GM19438 (cell line): ENCODE results near the gene RADIL.

Experiments
- ATAC-seq: cut with Tn5 transposase; IDR thresholded peaks from one replicate; pipeline ENCODE4 v1.9.1; 2021; ENCODE audit warnings: low read depth; ENCODE audit not compliant: unreplicated experiment

Gene RADIL

DNA sequence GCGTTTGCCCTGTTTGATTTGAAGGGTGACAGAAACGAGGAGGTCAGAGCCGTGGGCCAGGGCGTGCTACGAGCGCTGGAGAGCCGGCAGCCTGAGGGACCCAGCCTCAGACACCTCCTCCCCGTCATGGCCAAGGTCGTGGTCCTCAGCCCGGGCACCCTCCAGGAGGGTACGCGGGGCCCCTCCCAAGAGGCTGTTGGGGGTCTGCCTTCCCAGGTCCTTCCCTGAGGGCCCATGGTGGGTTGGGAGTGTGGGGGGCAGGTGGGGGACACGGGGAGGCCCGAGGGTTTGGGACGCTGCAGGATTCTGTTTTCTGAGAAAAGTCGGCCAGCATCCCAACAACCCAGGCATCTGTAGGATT lies 100.2 kb downstream of the RADIL start:
- ATAC-seq, result no peak

DNA sequence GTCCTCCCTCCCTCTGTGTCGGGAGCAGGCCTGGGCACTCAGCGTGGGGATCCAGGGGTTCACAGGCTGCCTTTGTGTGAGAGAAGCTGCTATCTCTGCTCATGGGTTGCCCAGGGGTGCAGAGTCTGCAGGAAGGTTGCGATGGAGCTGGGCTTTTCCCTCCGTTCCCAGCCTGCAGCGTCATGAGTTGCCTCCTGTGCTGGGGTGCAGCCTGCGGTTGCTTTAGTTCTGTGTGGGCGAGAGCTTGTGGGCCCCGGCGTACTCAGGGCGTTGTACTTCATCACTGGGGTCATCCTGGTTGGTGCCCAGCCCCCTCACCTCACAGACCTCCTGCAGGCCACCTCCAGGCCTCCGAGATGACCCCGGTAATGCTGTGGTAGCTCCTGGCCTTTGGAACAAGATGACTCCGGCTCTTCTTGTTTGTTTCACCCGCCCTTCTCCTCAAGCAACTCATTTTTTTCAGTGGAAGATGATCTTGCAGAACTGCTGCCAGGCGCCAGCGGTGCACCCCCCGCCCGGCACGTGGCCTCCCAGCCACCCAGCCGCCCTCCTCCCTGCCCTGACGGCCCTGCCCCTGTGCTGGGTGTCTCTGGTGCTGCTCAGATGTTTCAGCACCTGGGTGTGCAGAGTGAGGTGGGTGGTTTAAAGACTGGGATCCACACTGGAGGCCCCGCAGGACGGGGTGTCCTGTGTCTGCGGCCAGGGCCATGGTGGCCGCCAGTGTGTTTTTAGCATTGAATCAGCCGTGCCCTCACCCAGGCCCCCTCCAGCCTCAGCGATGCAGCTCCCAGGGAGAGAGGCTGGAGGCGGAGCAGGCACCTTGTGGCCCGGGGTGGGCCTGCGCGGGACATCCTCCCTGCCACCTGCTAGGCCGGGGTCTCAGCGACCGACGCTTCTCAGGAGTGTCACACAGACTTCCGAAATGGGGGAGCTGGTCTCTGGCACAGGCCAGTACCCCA lies 100.9 kb downstream of the RADIL start:
- ATAC-seq, result no peak

DNA sequence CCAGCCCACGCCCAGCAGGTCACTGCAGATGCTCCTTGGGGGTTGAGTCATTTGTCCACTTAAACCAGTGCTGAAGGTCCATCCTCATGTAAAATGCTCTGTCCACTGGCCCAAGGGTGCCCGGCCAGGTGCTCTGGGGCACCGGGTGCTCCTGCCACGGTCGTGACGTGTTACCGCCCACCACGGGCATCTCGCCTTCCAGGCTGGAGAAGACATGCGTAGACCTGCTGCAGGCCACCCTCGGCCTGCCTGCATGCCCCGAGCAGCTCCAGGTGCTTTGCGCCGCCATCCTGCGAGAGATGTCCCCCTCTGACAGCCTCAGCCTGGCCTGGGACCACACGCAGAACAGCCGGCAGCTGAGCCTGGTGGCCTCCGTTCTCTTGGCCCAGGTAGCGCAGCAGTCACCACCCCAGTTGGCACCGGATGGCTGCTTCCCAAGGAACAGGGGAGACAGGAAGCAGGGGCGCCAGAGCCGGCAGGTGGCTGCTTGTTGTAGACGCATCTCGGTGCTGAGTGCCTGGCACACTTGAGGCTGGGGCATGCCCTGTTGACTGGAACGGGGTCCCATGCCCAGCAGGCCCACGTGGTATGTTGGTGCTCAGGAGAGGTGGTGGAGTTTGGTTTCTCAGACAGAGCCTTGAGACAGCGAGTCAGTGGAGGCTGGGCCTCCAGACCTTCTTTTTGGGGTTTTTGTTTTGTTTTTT lies 102.0 kb downstream of the RADIL start:
- no peak for ATAC-seq

DNA sequence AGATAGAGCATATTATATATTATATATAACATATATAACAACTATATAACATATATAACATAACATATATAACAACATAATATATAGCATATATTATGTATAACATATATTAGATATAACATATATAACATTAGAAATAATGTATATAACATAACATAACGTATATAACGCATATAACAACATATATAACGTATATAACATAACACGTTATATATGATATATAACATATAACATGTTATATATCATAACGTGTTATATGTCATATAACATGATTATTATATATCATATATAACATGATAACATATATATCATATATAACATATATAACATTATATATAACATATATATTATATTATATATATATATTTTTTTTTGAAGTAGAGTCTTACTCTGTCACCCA lies 104.4 kb downstream of the RADIL start:
- no peak for ATAC-seq

DNA sequence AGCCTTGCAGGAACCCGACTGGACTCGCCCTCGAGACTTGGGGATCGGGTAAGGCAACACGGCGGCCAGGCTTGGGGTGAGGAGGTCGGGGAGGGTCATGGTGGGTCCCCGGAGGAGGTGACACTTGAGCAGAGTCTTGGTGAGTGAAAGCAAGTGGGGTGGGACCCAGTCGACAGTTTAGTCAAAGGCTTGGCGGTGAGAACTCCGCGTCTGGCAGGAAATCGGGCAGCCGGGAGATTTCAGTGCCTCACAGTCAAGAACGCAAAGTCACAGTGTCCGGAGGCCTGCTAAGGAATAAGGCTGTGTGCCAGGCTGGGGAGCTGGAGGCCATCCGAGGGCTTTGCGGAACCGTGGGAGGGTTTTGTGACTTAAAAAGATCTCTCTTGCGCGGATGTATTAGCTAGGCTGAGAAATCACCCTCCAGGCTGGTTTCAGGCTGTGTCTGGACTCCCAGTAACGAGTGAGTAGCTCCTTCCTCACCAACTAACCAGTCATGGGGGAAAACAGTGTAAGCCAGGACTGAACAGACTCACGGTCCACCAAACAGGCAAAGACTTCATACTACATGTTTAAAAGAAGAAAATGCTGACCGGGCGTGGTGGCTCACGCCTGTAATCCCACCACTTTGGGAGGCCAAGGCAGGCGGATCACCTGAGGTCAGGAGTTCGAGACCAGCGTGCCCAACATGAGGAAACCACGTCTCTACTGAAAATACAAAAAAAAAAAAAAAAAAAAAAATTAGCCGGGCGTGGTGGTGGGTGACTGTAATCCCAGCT lies 107.5 kb downstream of the RADIL start:
- peak; percentile 18 for ATAC-seq

DNA sequence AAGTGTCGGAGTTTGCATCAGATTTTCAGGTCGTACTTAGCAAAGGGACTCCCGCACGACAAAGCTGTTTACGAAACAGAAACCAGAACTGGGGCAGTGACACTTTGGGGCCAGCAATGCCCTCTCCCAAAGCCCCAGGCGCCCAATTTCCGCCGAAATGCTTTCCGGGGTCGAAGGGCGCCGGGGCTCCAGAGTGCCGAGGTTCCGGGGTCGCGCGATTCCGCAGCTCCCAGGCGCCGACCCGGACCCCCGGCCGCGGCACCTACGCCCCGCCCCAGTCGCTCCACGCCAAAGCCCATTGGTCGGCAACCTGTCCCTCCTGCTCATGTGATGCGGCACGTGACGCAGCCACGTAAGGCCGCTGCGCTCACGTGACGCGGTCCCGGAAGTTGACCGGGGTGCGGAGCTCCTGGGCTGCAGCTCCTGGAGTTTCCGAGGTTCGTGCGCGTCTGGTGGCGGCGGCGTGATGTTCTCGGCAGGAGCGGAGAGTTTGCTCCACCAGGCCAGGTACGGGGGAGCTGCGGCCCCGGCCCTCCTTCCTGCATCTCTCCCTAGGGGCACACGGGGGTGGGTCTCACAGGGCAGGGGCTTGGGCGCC lies 108.2 kb downstream of the RADIL start, which contains the start of gene AP5Z1:
TSS of gene AP5Z1 (plus strand) at position 374 of the 598 bp plus-strand sequence. CDS start at position 467, 93 bp downstream.
- ATAC-seq, result peak; percentile 88

DNA sequence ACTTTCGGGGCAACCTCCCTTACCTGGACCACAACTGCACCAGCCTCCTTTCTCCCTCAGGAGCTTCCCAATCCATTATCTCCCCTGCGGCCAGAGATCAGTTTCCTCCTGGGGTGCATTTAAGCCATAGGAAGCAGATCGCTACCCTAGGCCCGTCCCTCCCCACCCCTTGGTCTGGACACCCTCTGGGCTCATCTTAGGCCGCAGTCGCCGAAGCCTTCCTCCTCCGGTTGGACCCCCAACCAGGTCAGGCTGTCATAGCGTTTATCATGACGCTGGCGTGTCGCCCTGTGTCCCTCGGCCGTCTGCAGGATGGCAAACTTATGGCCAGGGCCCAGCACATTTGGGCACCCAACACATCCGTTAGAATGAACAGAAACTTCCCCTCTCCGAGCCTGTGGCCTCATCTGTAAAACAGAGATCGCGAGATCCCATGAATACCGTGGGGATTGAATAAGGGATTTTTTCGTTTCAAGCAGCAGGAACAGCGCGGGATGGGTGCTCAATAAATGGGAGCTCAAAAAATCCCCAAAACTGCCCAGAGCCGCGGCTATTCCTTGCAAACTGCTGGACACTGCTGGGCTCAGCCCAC lies 108.8 kb downstream of the RADIL start:
- ATAC-seq, result peak; percentile 26

DNA sequence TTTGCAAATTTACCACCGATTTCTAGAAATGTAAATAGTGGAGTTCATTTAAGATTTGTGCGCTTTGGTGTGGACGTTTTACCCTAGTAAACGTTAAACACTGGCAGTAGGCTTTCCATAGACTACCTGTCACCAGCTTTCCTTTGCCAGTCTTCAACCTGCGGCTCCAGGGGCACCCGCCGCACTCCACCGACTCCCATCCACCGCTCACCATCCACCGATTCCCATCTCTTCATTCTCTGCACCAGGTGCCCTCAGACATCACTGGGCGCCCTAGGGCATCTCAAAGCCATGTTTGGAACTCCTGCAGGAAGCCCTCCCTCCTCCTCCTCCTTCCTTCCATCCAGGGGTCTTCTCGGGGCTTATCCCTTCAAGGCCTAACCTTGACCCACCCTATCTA lies 109.5 kb downstream of the RADIL start:
- ATAC-seq, result no peak

DNA sequence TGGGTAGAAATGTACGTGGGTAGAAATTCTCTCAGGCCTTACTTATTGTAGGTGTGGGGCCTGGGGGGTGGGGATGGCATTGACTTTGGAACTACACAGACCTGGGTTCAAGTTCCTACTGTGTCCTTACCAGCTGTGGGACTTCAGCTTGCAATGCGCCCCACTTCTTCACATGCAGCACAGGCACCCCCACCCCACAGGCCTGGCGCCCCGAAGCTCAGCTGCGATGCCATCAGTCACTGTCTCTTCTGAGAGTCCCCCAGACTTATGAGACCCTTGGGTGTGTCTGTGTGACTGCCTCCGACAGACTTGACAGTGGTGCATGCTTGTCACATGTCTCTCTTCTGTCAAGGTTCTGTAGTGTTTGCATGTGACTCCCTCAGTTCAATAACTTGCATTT lies 111.2 kb downstream of the RADIL start:
- no peak for ATAC-seq

DNA sequence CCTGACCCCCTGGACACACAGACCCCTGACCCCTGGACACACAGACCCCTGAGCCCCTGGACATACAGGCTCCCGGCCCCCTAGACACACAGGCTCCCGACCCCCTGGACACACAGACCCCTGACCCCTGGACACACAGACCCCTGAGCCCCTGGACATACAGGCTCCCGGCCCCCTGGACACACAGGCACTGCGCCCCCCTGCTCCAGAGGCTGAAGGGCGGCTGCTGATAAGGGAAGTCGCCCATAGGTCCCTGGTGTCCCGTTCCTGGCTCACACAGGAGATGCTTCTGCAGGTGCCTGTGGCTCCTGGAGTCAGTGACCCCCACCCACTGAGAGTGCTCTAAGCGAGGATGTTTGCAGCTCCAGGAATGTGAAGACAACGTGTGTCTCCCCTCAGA lies 111.8 kb downstream of the RADIL start:
- ATAC-seq, result no peak

DNA sequence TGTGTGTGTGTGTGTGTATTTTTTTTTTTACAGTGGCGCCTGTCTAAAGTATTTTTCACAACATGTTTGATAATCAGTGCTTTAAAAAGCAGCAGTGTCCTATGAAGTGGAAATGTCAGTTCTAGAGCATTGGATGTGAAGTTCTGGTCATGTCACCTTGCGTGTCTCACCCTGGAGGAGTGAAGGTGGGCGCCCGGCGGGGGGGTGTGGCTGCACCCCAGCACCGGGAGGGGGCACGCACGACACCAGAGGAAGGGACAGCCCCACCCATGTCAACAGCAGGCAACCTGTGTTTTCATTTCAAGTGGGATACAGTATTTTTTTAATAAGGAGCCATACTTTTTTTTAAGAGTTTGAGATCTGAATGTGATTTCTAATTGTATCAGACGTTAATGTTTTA lies 112.6 kb downstream of the RADIL start:
- ATAC-seq, result no peak

DNA sequence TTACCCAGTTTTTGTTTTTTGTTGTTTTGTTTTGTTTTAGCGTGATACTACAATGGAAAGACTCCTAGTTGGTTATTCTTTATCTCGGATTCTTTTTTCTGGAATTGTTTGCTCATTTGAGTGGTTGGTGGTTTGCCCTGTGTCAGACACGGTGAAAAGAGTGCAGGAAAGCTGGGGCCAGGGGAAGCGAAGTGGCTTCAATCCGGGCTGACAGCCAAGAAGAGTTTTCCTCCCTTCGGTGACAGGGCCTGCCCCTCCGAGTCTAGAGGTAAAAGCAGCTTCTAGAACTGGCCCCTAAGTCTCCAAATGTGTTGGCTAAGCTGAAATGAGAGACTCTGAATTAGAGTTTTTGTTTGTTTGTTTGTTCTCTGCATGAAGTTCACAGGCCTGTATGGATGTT lies 113.8 kb downstream of the RADIL start:
- no peak for ATAC-seq

DNA sequence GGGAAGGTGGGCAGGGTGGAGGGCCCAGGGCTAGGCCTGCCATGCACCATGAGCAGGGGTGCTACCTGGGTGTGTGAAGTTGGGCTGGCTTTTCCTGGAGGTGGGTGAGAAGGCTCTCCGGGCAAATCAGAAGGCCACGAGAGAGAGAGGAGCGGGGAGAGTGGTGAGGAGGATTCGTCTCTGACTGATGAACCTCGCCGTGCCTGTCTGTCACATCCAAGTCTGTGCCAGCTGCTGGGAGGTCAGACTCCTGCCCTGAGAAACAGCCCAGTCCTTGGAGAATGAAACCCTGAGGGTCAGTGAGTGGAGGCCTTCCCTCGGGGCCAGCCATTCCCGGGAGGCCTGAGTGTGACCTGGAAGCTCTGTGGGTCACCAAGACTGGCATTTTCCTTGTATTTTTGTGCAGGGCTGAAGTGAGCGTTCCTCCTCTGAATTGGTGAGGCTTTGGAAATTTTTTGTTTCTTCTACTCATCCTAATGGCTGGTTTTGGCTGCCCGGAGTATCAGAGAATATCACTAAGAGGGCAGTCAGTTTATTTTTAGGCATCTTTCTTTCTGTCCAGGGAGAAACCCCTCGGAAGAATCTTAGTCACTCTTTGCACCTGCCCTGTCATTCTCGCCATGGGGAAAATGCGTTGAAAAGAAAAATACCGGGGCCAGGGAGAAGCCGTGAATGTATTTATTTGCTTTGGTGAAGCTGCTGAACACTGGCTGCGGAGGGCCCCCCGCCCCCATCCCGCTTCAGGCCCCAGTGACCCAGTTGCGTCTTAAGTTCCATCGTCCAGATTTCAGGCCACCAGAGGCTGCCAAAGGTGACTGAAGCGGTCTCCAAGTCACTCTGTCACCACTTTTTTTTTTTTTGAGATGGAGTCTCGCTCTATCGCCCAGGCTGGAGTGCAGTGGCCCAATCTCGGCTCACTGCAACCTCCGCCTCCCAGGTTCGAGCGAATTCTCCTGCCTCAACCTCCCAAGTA lies 114.6 kb downstream of the RADIL start:
- no peak for ATAC-seq

DNA sequence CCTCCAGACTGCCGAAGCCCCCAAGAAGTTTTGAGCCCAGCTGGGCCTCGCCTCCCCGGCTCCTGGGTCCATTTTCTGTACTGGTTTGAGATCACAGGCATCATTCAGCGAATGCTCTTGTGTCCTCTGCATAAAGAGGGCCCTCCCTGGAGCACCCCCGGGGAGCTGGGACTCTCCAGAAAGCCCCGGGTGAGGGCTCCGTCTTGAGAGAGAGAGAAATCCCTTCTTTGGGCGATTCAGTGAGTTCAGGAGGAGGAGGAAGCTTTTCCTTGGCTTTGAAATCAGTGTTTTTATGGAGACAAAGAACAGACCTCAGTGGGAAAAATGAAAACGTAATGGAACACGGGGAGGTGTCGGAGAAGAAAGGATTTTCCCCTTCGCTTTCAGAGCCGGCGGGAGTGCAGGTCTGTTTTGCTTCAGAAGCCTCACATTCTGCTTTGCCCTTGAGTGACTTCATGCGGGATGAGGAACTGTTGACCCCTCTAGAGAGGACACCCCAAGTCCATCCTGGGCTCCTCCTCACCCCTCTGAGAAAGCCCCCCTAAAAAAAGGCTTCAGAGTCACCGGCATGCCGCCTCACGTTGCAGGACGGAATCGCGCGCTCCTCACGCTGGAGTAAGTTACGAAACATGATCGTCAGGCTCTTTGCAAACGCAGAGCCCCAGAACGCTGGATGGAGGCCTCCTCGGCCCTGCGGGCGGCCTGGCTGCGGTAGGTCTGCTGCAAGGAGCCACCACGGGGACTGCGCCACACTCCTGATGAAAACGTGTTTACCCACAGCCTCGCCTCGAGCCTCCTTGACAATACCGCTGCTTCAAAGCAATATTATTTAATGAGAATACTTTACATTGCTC lies 116.6 kb downstream of the RADIL start:
- no peak for ATAC-seq

DNA sequence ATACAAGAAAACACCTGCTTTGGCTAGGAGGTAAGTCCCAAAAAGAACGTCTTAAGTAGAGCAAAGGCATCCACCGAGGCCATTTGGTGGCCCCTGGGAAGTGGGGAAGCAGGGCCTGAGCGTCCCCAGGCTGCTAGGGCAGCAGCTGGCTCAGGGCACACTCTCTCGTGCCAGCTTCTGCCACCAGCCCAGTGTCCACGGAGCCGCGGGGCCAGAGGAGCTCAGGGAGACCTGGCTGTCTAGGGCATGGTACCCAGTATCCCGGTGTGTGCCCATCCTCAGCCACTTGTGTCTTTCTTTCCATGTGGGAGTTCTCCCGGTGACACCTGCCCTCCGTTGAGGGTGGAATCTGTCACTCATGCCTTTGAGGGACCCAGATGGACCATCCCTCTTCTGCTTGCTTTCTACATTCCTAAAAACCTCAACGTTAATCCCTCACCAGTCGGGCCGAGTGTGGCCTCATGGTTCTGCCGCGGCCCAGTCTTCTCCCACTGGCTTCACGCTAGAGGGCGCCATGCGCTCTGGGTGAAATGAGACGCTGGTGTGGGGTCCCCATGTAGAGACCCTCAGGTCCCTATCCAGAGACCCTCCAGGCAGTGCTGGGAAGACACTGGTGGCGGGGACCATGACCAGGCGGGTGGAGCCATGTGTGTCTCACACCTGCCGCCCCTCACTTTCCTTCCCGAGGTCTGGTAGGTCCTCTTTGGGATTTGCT lies 117.6 kb downstream of the RADIL start:
- no peak for ATAC-seq

DNA sequence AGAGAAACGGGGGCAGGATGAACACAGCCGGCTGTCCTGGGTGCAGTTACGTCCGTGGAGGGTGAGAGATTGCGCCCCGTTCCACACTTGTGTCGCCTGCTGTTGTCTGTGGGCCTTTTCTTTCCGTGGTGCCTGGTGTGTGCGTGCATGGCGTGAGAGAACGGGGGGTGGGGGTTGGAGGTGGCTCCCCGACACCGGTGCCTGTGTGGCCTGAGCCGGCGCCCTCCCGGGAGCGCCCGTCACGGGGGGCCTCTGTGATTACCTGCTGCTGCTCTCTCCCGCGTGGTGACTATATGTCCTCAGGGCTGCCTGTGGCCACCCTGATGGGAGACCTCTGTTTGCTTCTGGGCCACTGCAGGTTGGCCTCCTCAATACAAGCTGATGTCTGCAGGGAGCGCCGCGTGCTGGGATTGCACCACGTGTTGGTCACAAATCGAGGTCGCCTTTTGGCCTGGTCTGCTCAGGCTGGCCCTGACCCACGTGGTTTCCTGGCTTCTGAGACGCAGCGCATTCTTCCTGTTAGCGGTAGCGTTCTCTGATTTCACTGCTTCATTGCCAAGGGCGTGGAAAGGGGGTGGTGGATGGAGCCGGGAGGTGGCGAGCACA lies 119.0 kb downstream of the RADIL start:
- no peak for ATAC-seq

DNA sequence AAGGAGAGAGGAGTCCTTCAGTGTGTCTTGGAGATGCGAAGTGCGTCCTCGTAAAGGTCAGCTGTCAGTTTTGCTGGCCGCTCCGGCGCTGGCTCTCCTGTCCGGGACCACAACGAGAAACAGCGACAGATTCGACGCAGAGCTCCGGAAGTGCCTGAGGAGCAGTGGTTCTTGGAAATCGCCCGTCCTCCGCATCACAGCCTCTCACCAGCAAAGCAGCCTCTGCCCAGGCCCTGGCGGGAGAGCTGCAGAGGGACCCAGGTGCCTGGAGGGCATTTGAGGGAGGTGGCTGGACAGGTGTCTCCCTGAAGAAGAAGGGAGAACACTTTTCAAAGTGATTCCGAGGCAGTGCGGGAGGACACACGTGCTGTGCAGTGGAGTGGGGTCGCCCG lies 119.7 kb downstream of the RADIL start:
- ATAC-seq, result no peak
